ENCODE measurements around the gene MYBPC3. TPM values are rescaled to one million over a fixed set of nuclear protein-coding genes. Genes with fewer than 3 reads are reported as not detected.

MYBPC3 gene
- total RNA-seq, result not detected

DNA sequence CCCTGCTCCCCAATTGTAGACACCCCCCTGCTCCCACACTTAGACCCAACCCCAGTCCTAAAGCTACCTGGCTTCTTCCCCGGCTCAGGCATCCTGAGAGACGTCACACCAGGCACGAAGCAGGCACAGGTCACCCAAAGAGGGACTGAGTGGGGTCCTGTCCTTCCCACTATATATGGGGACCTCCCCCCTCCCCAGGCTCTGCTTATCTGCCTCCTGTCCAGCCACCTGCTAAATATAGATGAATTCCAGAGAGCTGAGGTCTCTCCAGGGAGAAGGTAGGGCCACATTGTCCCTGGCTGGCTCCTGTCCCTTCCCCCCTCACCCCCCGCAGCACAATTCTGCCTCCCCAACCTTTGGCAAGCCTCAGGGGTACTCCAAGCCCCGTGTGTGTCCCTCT, at the start of gene MYBPC3:
TSS of gene MYBPC3 (minus strand) at position 147 of the 400 bp plus-strand sequence. CDS start at position 92, 55 bp downstream.
- no peaks in the 10 kb centered on the region for H3K27me3 Mint-ChIP-seq (ENCODE audit: low read depth)
- H3K36me3 Mint-ChIP-seq (ENCODE audit: low read depth), result no peaks in the 10 kb centered on the region
- H3K9me3 Mint-ChIP-seq, result no peaks in the 10 kb centered on the region
- H3K4me3 Mint-ChIP-seq, result no peak within 1 kb of the TSS
- H3K27ac Mint-ChIP-seq, result no peak within 1 kb of the TSS
- H3K4me1 Mint-ChIP-seq (ENCODE audit: low read depth), result no peaks in the 10 kb centered on the region
- CTCF ChIA-PET, result no interaction called here
- intact Hi-C loops (cut with micrococcal nuclease), result loop anchor here (5.0 kb wide), 1 partner anchor 80 kb away; the partner anchor contains the start of gene MADD
- no peak for DNase-seq

DNA sequence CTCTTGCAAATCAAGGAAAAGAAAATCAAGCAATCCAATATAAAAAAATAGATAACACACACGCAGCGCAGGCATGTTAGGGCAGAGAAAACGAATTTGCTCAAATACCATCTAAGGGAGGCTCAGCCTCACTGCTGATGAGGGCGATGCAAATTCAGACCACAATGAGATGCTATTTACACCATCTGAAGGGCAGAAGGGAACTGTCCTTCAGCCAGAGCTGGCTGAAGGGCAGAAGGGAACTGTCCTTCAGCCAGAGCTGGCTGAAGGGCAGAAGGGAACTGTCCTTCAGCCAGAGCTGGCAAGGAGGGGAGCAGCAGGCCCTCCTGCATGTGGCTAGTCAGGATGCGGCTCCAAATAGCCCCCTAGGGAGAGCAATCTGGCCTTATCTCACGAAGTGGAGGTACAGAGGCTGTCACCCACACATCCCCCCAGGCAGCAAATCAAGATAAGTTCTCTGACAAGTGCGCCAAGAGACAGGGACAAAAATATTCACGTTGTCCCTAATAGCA, 48.3 kb upstream of the MYBPC3 start:
- Mint-ChIP-seq H3K9me3 (no peaks in the 10 kb centered on the region), H3K4me1 (ENCODE audit: low read depth) (peaks cover 16% of the 10 kb centered on the region), H3K36me3 (ENCODE audit: low read depth) (no peaks in the 10 kb centered on the region), H3K27ac (peak overlapping the region; percentile 79), H3K27me3 (ENCODE audit: low read depth) (no peaks in the 10 kb centered on the region), H3K4me3 (peak overlapping the region; percentile 74)
- CTCF ChIA-PET, result interaction anchor here (0.7 to 1.2 kb wide), 3 partner anchors 12 to 531 kb away, joined by 3 read pairs; no protein-coding TSS in a partner anchor
- DNase-seq, result no peak
- intact Hi-C loops (cut with micrococcal nuclease), result no loop called here

DNA sequence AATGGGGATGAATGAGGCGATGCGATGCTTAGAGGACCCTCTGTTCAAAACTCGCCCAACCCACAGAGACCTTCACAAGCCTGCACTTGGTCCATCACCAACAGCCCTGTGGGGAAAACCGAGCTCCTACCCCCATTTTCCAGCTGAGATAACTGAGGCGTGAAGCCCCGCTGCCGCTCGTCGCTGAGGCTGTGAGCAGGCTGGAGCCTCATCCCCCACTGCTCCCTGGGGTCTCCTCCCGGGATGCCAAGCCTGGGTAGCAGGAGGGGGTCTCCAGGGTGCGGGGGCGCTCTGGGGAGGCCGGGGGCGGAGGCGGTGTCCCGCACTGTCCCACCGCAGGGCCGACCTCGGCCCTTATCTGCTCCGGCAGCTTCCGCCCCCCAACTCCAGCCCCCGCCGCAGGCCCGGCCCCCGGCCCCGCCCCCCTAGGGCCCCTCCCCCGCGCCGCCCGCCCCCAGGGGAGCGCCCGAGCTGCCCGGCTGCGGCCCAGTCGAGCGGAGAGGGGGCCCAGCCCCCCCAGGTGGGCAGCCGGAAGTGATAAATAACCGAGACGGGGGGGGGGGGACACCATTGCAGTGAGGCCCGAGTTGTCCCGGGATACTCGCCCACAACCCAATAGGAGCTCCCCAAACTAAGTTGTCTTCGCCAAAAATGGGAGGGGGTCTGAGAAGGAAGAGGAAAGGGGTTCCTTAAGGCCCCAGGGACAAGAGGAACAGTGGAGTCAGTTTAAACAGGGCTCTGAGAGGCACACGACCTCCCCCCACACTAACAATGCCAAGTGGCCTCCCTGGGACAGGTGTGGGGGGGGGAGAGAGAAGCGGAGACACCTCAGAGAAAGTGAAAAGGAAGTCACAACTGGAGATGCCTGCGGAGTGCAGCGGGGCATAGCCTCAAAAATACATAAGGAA, 47.6 kb upstream of the MYBPC3 start:
- intact Hi-C loops (cut with micrococcal nuclease), result no loop called here
- peak overlapping the region; percentile 79 for H3K27ac Mint-ChIP-seq
- H3K9me3 Mint-ChIP-seq, result no peaks in the 10 kb centered on the region
- peaks cover 22% of the 10 kb centered on the region for H3K4me1 Mint-ChIP-seq (ENCODE audit: low read depth)
- H3K27me3 Mint-ChIP-seq (ENCODE audit: low read depth), result no peaks in the 10 kb centered on the region
- peak overlapping the region; percentile 74 for H3K4me3 Mint-ChIP-seq
- peak; percentile 36 for DNase-seq
- H3K36me3 Mint-ChIP-seq (ENCODE audit: low read depth), result no peaks in the 10 kb centered on the region
- CTCF ChIA-PET, result interaction anchor here (0.6 to 1.5 kb wide), 5 partner anchors 12 to 531 kb away, joined by 3 to 10 read pairs (median 3); no protein-coding TSS in a partner anchor

DNA sequence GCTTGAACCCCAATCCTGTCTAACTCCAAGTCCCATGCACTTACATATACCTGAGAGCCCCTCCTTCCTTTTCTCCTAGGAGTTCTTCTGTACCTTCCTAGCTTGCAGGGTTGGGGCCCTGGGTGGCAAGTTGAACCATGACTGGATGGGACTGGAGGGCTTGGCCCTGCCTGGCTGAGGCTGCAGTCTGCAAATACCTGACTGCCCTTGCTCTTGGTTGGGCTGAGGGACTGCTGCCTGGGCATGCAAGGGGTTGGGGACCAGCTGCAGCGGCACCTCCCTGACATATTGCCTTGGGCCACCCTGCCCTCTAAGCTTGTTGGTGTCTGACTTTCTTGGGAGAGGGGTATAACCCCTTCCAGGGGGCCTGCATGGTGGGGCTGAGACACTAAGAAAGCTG, 46.0 kb upstream of the MYBPC3 start:
- no peaks in the 10 kb centered on the region for H3K36me3 Mint-ChIP-seq (ENCODE audit: low read depth)
- CTCF ChIA-PET, result interaction anchor here (0.6 to 1.0 kb wide), 4 partner anchors 9 to 328 kb away, joined by 3 to 5 read pairs (median 4); no protein-coding TSS in a partner anchor
- no peak for DNase-seq
- peak overlapping the region; percentile 6 for H3K4me3 Mint-ChIP-seq
- peaks cover 32% of the 10 kb centered on the region for H3K4me1 Mint-ChIP-seq (ENCODE audit: low read depth)
- H3K9me3 Mint-ChIP-seq, result no peaks in the 10 kb centered on the region
- no peaks in the 10 kb centered on the region for H3K27me3 Mint-ChIP-seq (ENCODE audit: low read depth)
- intact Hi-C loops (cut with micrococcal nuclease), result no loop called here
- no peak overlapping the region for H3K27ac Mint-ChIP-seq

DNA sequence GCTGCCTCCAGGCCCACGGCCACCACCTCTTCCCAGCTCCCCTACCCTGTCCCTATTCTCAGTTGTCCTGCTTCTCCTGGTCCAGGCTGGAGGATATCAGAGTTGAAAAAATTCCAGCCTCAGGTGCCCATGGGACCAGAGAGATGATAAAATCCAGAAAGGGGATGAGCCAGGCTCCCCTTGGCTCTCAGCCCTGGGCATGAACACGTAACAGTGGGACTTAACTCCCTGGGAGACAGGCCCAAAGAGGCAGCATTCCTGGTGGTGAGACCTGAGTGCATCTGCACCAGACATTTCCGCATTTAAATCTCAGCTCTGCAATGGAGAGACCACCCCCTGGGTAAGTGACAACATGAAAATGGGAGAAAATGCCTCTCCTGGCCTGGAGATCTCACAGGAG, 45.5 kb upstream of the MYBPC3 start:
- intact Hi-C loops (cut with micrococcal nuclease), result no loop called here
- no peak overlapping the region for H3K4me3 Mint-ChIP-seq
- H3K36me3 Mint-ChIP-seq (ENCODE audit: low read depth), result no peaks in the 10 kb centered on the region
- H3K27ac Mint-ChIP-seq, result no peak overlapping the region
- CTCF ChIA-PET, result interaction anchor here (1.0 to 1.8 kb wide), 2 partner anchors 10 to 24 kb away, joined by 4 to 5 read pairs; no protein-coding TSS in a partner anchor
- H3K9me3 Mint-ChIP-seq, result no peaks in the 10 kb centered on the region
- DNase-seq, result no peak
- H3K27me3 Mint-ChIP-seq (ENCODE audit: low read depth), result no peaks in the 10 kb centered on the region
- H3K4me1 Mint-ChIP-seq (ENCODE audit: low read depth), result peaks cover 34% of the 10 kb centered on the region

DNA sequence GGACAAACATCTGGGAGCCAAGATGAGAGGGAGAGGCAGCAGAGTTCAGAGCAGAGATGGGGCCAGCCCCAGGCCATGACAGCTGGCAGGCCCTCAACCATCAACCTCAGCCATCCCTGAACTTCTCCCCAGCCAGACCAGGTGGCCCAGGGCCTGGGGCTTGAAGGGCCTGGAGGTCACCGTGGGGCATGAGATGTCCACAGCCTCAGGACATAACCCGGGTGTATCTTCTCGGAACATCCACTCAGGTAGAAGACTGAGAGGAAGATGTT, 43.5 kb upstream of the MYBPC3 start:
- no peak for DNase-seq
- peaks cover 36% of the 10 kb centered on the region for H3K4me1 Mint-ChIP-seq (ENCODE audit: low read depth)
- no peaks in the 10 kb centered on the region for H3K27me3 Mint-ChIP-seq (ENCODE audit: low read depth)
- no peaks in the 10 kb centered on the region for H3K36me3 Mint-ChIP-seq (ENCODE audit: low read depth)
- no peak overlapping the region for H3K4me3 Mint-ChIP-seq
- peak overlapping the region; percentile 88 for H3K27ac Mint-ChIP-seq
- H3K9me3 Mint-ChIP-seq, result no peaks in the 10 kb centered on the region
- intact Hi-C loops (cut with micrococcal nuclease), result no loop called here
- CTCF ChIA-PET, result interaction anchor here (0.6 kb wide), 1 partner anchor 370 kb away, joined by 4 read pairs; no protein-coding TSS in a partner anchor

DNA sequence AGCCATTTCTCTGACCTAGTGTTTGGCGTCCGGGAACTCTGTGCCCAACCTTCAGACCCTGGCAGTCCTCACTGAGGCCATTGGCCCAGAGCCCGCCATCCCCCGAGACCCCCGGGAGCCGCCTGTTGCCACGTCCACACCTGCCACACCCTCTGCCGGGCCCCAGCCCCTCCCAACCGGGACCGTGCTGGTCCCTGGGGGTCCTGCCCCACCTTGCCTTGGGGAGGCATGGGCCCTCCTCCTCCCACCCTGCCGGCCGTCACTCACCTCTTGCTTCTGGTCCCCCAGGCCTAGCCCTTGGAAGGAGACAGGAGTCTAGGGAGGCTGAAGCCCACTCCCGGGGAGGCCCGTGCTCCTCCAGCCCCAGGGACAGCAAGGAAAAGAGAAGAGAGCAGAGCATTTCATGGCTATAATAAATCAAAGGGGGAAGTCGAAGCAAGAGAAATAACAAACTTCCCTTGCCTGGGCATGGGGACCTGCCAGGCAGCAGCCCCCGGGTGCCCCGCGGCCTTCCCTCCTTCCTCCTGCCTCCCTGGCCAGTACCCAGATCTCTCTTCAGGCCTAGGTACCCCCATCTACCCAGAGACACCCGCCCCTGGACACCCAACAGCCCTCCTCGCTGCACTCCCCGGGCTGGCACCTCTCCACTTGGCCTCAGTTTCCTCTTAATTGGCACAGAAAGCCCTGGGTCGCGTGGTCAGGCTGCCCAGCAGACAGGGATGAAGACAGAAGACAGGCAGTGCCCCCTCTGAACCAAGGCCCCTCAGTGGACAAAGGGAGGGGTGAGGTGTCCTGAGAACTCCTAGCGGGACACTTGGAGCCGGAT, 42.9 kb upstream of the MYBPC3 start:
- Mint-ChIP-seq H3K4me1 (ENCODE audit: low read depth) (peaks cover 33% of the 10 kb centered on the region), H3K9me3 (no peaks in the 10 kb centered on the region), H3K4me3 (peak overlapping the region; percentile 42), H3K36me3 (ENCODE audit: low read depth) (no peaks in the 10 kb centered on the region), H3K27ac (peak overlapping the region; percentile 88), H3K27me3 (ENCODE audit: low read depth) (no peaks in the 10 kb centered on the region)
- CTCF ChIA-PET, result interaction anchor here (0.6 kb wide), 1 partner anchor 369 kb away, joined by 4 read pairs; no protein-coding TSS in a partner anchor
- intact Hi-C loops (cut with micrococcal nuclease), result no loop called here
- no peak for DNase-seq

DNA sequence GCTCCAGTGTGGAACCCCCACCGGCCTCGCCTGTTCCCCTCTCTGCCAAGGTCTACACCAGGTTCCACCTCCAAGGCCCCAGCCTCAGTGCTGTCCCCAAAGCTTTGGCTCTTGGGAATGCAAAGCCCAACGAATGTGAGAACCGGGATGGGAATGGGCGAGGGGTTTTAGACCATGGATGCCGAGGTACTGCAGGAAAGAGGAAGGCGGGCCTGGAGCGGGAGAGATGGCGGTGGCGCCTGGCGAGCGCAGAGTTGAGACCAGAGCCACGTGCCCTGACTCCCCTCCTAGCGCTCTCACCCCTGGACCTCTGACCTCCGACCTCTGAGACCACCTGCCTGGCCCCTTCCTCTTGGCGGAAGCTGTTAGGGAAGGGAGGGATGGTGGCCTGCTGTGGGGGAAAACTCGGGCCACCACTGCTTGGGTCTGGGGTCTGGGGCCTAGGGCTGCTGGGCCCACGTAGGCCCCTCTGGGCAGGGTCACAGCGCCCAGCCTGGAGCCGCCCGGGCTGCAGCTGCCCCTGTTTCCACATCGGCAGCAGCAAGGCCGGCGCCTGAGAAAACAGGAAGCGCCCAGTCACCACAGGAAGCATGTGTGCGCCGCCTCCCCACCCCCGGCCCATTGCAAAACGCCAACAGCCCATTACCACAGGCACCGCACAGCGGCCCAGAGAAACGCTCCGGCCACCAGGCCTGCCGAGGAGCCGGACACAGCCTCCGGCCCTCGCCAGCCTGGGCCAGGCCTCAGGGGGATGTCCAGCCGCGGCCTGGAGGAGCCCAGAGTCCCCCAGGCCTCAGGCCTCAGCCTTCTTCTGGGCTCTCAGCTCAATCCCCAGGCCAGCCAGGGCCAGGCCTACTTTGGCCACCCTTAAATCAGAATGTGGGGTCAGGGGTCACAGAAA, 42.1 kb upstream of the MYBPC3 start:
- CTCF ChIA-PET, result interaction anchor here (0.6 to 1.6 kb wide), 2 partner anchors 18 to 21 kb away, joined by 3 to 5 read pairs; no protein-coding TSS in a partner anchor
- peak; percentile 75 for DNase-seq
- peaks cover 37% of the 10 kb centered on the region for H3K4me1 Mint-ChIP-seq (ENCODE audit: low read depth)
- H3K27me3 Mint-ChIP-seq (ENCODE audit: low read depth), result no peaks in the 10 kb centered on the region
- H3K27ac Mint-ChIP-seq, result peak overlapping the region; percentile 88
- H3K4me3 Mint-ChIP-seq, result peak overlapping the region; percentile 56
- H3K9me3 Mint-ChIP-seq, result no peaks in the 10 kb centered on the region
- H3K36me3 Mint-ChIP-seq (ENCODE audit: low read depth), result no peaks in the 10 kb centered on the region
- intact Hi-C loops (cut with micrococcal nuclease), result loop anchor here (1.0 kb wide), 2 partner anchors 14 to 32 kb away; partner anchors contain the start of genes PSMC3 and SLC39A13

DNA sequence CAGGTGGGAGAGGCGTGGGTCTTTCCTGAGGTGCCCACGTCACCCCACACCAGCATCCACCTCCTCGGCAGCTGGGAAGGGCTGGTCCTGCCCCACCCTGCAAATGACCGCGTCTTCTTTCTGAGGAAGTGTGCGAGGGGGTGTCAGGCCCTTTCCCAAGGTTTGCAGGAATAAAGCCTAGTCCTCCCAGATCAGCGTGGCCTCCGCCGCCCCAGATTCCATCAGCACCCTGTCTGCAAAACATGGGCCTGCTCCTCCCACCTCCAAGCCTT, 41.5 kb upstream of the MYBPC3 start:
- no peak for DNase-seq
- H3K4me3 Mint-ChIP-seq, result peak overlapping the region; percentile 56
- peak overlapping the region; percentile 88 for H3K27ac Mint-ChIP-seq
- no peaks in the 10 kb centered on the region for H3K36me3 Mint-ChIP-seq (ENCODE audit: low read depth)
- CTCF ChIA-PET, result interaction anchor here (1.6 to 3.1 kb wide), 2 partner anchors 18 to 21 kb away, joined by 5 to 32 read pairs; no protein-coding TSS in a partner anchor
- intact Hi-C loops (cut with micrococcal nuclease), result loop anchor here (1.0 kb wide), 2 partner anchors 14 to 32 kb away; partner anchors contain the start of genes PSMC3 and SLC39A13
- no peaks in the 10 kb centered on the region for H3K9me3 Mint-ChIP-seq
- peaks cover 38% of the 10 kb centered on the region for H3K4me1 Mint-ChIP-seq (ENCODE audit: low read depth)
- no peaks in the 10 kb centered on the region for H3K27me3 Mint-ChIP-seq (ENCODE audit: low read depth)

DNA sequence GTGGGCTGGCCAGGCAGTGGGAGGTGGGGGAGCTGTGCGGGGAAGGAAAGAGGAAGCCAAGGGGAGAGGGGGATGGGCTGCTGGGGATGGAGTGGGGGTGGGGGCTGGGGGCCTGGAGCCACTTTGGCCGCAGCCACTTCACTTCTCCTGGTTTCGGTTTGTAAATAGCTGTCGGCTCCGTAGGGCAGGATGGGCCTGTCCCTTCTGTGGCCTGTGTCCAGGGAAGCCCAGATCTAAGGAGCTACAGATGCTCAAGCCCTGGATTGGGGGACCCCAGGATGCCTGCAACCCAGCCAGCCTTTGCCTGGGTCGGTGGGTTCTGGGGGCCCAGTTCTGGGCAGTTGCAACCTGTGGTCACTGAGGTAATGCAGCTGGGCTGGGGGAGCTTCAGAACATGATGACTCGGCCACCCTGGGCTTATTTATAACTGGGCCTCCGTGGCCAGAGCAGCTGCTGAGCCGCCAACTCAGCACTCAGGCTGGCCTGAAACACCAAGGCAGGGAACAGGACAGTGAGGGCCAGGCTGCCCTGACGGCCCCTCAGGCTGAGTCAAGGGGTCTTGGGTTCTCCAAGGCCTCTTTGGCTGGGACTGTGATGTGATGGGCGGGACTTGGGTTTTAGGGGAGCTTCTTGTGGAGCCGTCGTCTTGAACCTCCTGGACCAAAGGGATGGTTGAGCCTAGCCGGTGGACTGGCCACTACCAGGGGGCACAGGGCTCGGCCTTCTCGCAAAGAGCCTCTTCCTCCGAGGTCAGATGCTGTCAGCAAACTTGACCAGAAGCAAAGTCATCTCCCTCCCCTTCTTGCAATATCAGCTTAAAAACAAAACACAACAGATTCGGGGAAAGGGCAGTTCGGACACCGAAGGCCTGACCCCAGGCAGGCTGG, 40.9 kb upstream of the MYBPC3 start:
- intact Hi-C loops (cut with micrococcal nuclease), result loop anchor here (1.0 kb wide), 2 partner anchors 15 to 33 kb away; partner anchors contain the start of genes PSMC3 and SLC39A13
- Mint-ChIP-seq H3K4me3 (no peak overlapping the region), H3K27me3 (ENCODE audit: low read depth) (no peaks in the 10 kb centered on the region), H3K9me3 (no peaks in the 10 kb centered on the region), H3K36me3 (ENCODE audit: low read depth) (no peaks in the 10 kb centered on the region), H3K27ac (peak overlapping the region; percentile 88), H3K4me1 (ENCODE audit: low read depth) (peaks cover 36% of the 10 kb centered on the region)
- CTCF ChIA-PET, result interaction anchor here (1.0 to 3.1 kb wide), 4 partner anchors 15 to 20 kb away, joined by 3 to 32 read pairs (median 4); partner anchors contain the start of gene SPI1
- DNase-seq, result no peak

Measured in activated naive CD4-positive, alpha-beta T cell treated with anti-CD3 and anti-CD28 coated beads for 36 hours (primary cell).